Measurements from ENCODE around the gene DLX2.

DLX2 gene

GRCh38 chr2:172093416-172094293 is 9.0 kb downstream of the DLX2 start:
- no peak for DNase-seq

GRCh38 chr2:172092716-172093415 is 9.8 kb downstream of the DLX2 start:
- no peak for DNase-seq

- no peak for DNase-seq
Observed at GRCh38 chr2:172091761-172092566, 10.7 kb downstream of the DLX2 start.

- DNase-seq, result no peak
Observed at GRCh38 chr2:172091000-172091641, 11.6 kb downstream of the DLX2 start.

GRCh38 chr2:172090044-172090961 is 12.4 kb downstream of the DLX2 start:
- DNase-seq, result no peak

GRCh38 chr2:172089633-172090032 is 13.1 kb downstream of the DLX2 start:
- no peak for DNase-seq

GRCh38 chr2:172089005-172089504 is 13.6 kb downstream of the DLX2 start:
- no peak for DNase-seq

- no peak for DNase-seq
Observed at GRCh38 chr2:172088245-172089004, 14.3 kb downstream of the DLX2 start.

GRCh38 chr2:172087780-172088244 is 14.9 kb downstream of the DLX2 start:
- DNase-seq, result no peak

- no peak for DNase-seq
Observed at GRCh38 chr2:172087207-172087779, 15.4 kb downstream of the DLX2 start.

- DNase-seq, result peak; percentile 76
Observed at GRCh38 chr2:172086241-172087206, 16.2 kb downstream of the DLX2 start.

GRCh38 chr2:172085460-172086159 is 17.1 kb downstream of the DLX2 start, which contains the start of gene DLX1:
Gene DLX1, plus strand, starts transcription at chr2:172085507. Its CDS starts 171 bp downstream, at chr2:172085678.
- DNase-seq, result no peak

GRCh38 chr2:172084645-172085459 is 17.8 kb downstream of the DLX2 start:
- peak; percentile 80 for DNase-seq

- no peak for DNase-seq
Observed at GRCh38 chr2:172084395-172084644, 18.4 kb downstream of the DLX2 start.

- DNase-seq, result no peak
Observed at GRCh38 chr2:172083628-172084394, 18.9 kb downstream of the DLX2 start.

- no peak for DNase-seq
Observed at GRCh38 chr2:172082944-172083627, 19.6 kb downstream of the DLX2 start.
